Coronary artery (tissue), 2 donors: Measurements from ENCODE around the gene C12orf42.

Experiments
- DNase-seq: peaks from one replicate; pipeline ENCODE4 v3.0.0-alpha.2; 2017; ENCODE audit warnings: low spot score
- H3K27ac ChIP-seq, 2 donors: fragments of 200-600 bp; sonication (generic); one replicate each; pipeline ENCODE4 v1.5.1; 2016 to 2019
- H3K4me3 ChIP-seq: fragments of 200-600 bp; sonication (generic); 2 replicates; pipeline ENCODE4 v1.5.1; 2016; ENCODE audit warnings: mild to moderate bottlenecking, moderate library complexity
- TF ChIP-seq, protein P1 (sequence below): fragments of 200-600 bp; sonication (generic); IDR thresholded peaks from one replicate; pipeline ENCODE4 v1.5.1; 2019; ENCODE audit warnings: antibody characterized with exemption

C12orf42 gene

DNA sequence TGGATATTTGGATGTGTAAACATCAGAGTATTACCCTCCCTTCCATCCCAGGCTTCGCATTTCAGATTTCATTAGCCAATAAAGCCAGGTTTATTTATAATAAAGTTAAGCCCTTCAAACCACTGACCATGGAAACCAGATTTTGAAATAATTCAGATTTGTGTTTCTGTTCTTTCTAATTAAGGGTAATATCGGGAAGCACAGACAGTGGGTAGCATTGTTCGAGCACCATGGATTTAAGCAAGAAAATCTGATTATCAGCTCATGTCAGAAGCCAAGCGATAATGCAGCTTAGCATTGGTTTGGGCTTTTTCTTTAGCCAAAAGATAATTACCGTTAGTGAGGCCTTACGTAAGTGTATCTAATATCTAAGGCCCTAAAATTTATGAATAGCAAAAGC is 116.1 kb downstream of the C12orf42 start:
- DNase-seq = no peak
- TF ChIP-seq, protein P1, sequence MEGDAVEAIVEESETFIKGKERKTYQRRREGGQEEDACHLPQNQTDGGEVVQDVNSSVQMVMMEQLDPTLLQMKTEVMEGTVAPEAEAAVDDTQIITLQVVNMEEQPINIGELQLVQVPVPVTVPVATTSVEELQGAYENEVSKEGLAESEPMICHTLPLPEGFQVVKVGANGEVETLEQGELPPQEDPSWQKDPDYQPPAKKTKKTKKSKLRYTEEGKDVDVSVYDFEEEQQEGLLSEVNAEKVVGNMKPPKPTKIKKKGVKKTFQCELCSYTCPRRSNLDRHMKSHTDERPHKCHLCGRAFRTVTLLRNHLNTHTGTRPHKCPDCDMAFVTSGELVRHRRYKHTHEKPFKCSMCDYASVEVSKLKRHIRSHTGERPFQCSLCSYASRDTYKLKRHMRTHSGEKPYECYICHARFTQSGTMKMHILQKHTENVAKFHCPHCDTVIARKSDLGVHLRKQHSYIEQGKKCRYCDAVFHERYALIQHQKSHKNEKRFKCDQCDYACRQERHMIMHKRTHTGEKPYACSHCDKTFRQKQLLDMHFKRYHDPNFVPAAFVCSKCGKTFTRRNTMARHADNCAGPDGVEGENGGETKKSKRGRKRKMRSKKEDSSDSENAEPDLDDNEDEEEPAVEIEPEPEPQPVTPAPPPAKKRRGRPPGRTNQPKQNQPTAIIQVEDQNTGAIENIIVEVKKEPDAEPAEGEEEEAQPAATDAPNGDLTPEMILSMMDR = no peak
- H3K27ac ChIP-seq = no peak overlapping the region
- no peak overlapping the region for H3K4me3 ChIP-seq

DNA sequence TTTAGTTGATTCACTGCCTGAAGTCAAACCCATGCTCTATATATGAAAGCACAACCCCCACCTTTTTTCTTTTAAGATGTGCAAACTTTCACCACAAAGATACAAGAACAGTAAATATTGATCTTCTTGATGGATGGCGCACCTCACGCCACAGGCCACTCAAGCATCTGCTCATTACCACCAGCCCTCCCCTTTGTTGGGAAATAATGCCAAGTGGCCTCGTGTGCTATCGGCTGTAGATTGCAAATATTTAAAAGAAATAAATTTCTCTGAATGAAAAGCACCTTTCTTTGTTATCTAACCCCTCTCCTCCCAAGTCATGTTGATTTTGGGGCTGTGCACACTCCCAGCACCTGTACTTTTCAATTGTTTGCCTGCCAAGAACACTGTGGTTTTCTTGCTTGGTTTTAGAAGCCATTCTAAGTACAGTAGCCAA is 122.7 kb downstream of the C12orf42 start:
- no peak overlapping the region for H3K27ac ChIP-seq
- H3K4me3 ChIP-seq = no peak overlapping the region
- TF ChIP-seq, protein P1 = no peak
- DNase-seq = no peak

DNA sequence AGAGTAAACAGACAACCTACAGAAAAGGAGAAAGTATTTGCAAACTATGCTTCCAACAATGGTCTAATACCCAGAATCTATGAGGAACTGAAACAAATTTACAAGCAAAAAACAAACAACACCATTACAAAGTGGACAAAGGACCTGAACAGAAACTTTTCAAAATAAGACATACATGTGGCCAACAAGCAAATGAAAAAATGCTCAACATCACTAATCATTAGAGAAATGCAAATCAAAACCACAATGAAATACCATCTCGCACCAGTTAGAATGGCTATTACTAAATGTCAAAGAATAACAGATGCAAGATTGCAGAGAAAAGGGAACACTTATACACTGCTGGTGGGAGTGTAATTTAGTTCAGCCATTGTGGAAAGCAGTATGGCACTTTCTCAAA is 125.8 kb downstream of the C12orf42 start:
- DNase-seq = no peak
- TF ChIP-seq, protein P1 = no peak
- H3K27ac ChIP-seq = no peak overlapping the region
- no peak overlapping the region for H3K4me3 ChIP-seq

DNA sequence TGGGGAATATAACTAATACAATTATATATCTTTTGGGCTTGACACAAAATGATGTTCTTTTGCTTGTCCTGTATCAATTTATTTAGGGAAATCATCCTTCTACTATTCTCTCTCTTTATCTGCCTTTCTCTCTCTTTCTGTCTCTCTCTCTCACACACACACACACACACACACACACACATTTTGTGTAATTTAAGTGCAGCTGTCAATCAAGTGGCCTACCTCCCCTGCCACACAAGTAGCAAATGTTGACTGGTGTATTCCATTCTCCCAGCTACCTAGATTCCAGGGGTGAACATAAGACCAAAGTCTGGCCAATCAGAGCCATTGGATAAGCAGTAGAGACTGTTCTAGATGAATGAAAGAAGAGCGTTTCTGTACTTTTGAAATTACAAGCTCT is 127.6 kb downstream of the C12orf42 start:
- TF ChIP-seq, protein P1 = no peak
- Histone ChIP-seq H3K27ac (no peak overlapping the region), H3K4me3 (no peak overlapping the region)
- no peak for DNase-seq

DNA sequence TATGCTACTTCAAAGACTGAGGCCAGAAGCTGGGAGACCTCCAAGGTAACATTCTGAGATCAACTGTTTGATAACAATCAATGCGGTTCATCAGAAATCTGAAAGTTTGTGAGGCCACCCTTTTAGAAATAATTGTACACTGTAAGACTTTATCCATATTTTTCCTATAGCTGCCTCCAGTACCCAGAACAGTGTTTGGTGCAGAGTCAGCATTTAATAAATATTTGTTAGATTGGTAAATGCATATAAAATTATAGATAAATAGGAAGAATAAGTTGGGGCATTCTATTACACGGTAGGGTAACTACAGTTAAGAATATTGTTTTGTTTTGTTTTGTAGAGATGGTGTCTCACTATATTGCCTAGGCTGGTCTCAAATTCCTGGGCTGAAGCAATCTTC is 141.4 kb downstream of the C12orf42 start:
- no peak overlapping the region for H3K4me3 ChIP-seq
- TF ChIP-seq, protein P1 = no peak
- DNase-seq = no peak
- no peak overlapping the region for H3K27ac ChIP-seq

DNA sequence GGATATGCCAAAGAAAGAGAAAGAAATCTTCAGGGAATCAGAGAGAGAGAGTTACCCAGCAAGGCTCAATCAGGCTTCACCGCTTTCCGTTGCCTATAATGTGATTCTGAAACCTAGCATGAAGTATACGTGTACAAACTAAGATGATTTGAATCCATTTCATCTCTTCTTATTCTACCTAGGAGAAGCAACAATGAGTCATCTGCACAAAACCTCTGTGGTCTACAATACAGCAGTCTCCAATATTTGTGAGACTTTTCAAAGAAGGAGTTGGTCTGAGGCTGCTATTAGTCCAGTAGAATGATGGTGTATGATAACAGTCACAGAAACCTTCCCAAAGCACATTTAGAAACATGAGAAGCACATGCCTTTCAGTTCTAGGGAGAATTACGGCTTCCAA is 141.9 kb downstream of the C12orf42 start:
- no peak overlapping the region for H3K27ac ChIP-seq
- TF ChIP-seq, protein P1 = no peak

DNA sequence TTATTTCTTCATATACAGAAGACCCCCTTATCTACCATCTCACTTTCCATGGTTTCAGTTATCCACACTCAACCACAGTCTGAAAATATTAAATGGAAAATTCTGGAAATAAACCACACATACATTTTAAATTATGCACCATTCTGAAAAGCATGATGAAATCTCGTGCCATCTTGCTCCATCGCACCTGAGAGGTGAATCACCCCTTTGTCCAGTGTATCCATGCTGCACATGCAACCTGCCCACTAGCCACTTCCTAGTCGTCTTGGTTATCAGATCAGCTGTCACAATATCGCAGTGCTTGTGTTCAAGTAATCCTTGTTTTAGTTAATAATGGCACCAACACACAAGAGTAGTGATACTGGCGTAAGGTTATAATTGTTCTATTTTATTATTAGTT is 145.7 kb downstream of the C12orf42 start:
- Histone ChIP-seq H3K27ac (no peak overlapping the region), H3K4me3 (no peak overlapping the region)
- TF ChIP-seq, protein P1 = no peak
- DNase-seq = no peak

More for the DNA sequence above, 141.9 kb downstream of the C12orf42 start:
- DNase-seq = no peak
- H3K4me3 ChIP-seq = no peak overlapping the region
